Heart right ventricle (tissue), 16 donors: ENCODE data around the gene AGBL2. TPM values are rescaled to one million over a fixed set of nuclear protein-coding genes. Genes with fewer than 3 reads are reported as not detected.

Experiments used
- ATAC-seq, 8 donors: fragments of 200-7000 bp; cut with Tn5 transposase; one replicate each; pipeline ENCODE4 v1.9.1; 2020; ENCODE audit warnings: mild to moderate bottlenecking in 8 of 8, moderate library complexity in 8 of 8, moderate number of reproducible peaks in 1 of 8
- DNase-seq, 2 donors: peaks; one replicate each; pipeline ENCODE4 v3.0.0-alpha.2; 2020
- H3K27ac ChIP-seq, 10 donors: fragments of 200-600 bp; sonication (generic) in 2 of 10; one replicate each; pipeline versions ENCODE4 v1.5.0 to v1.8.0; 2020 to 2022; ENCODE audit warnings: mild to moderate bottlenecking in 3 of 10
- H3K27me3 ChIP-seq, 7 donors: fragments of 200-600 bp; one replicate each; pipeline ENCODE4 v1.8.0; 2021 to 2022; ENCODE audit warnings: mild to moderate bottlenecking in 2 of 7
- H3K36me3 ChIP-seq, 9 donors: fragments of 200-600 bp; sonication (generic) in 1 of 9; one replicate each; pipeline versions ENCODE4 v1.5.0 to v1.8.0; 2020 to 2022; ENCODE audit warnings: mild to moderate bottlenecking in 2 of 9
- H3K4me1 ChIP-seq, 9 donors: fragments of 200-600 bp; sonication (generic) in 1 of 9; one replicate each; pipeline versions ENCODE4 v1.5.0 to v1.8.0; 2020 to 2022; ENCODE audit warnings: mild to moderate bottlenecking in 4 of 9
- H3K4me3 ChIP-seq, 10 donors: fragments of 200-600 bp; sonication (generic) in 2 of 10; one replicate each; pipeline versions ENCODE4 v1.5.0 to v1.8.0; 2020 to 2022; ENCODE audit warnings: mild to moderate bottlenecking in 7 of 10, moderate library complexity in 2 of 10
- H3K9me3 ChIP-seq, 11 donors: fragments of 200-600 bp in 10 of 11; sonication (generic) in 2 of 11; one replicate each; pipeline versions ENCODE4 v1.5.0 to v1.8.0; 2013 to 2022; ENCODE audit warnings: mild to moderate bottlenecking in 2 of 11, control low read depth in 1 of 11, moderate library complexity in 1 of 11
- CTCF ChIP-seq, 9 donors: fragments of 200-600 bp; sonication (generic) in 2 of 9; IDR thresholded peaks; one replicate each; pipeline versions ENCODE4 v1.5.0 to v1.8.0; 2021 to 2022; ENCODE audit warnings: antibody characterized with exemption in 9 of 9, mild to moderate bottlenecking in 5 of 9, moderate library complexity in 1 of 9
- WGBS, 2 donors: extraction: QIAGEN DNeasy Blood & Tissue Kit; methylation state at CpG; one replicate each; pipeline ENCODE4 v1.1.7; 2013; ENCODE audit warnings: inconsistent platforms in 1 of 2; 5-methylcytosine and 5-hydroxymethylcytosine counted together
- intact Hi-C, 10 donors: fragments of 100-400 bp; cut with DNase I; formaldehyde crosslinking; loops; one replicate each; pipeline versions ENCODE4 v1.11.1 to v1.14.2; 2022
- polyA plus RNA-seq, 2 donors: library from polyadenylated mRNA; stranded (reverse); fragments of 200-250 nt; gene quantifications; one replicate each; pipeline ENCODE4 v1.2.3, GENCODE V29; 2013
- total RNA-seq, 10 donors: library from RNA; stranded (reverse); fragmentation: NEBNext Ultra II Directional in 3 of 10; extraction: Animal tissue kit (Norgen Biotek cat#: 25700) in 3 of 10; gene quantifications; one replicate each; pipeline versions ENCODE4 v1.2.1 to v1.2.4, GENCODE V29; 2021 to 2023
- donor health status: Arrhythmogenic right ventricular cardiomyopathy.
- donor health status: ischemic (EF 13 %, LVEDD 7.1; RV severe dilation, severe dysfunction).
- donor health status: healthy with polysubstance abuse.
- donor health status: DM: no; HTN: yes; CAD: no.
- donor health status: DM: no; HTN: no; CAD: no.
- donor health status: ischemic (EF 25% LVEDD 6.9; RV normal size, moderate dysfunction).
- donor health status: ischemic (EF 25% LVEDD 5.7; RV mildly dilated, moderate dysfunction).
- donor health status: healthy.
- donor health status: DM: yes; HTN: yes; CAD: no.
- donor health status: Ischemic cardiomyopathy.
- donor health status: ischemic (EF 35%, LVEDD 5.7; RV mildly dilated, moderate dysfunction).
- donor health status: nonischemic (EF 11% LVEDD 7.7; RV severe dilation, severe dysfunction).
- donor health status: DM: yes; HTN: yes; CAD: no.
- donor health status: PGD.
- donor health status: ischemic (EF 29% LVEDD 5.4; RV normal size, mild dysfunction).
- donor health status: nonischemic (EF 23%, LVEDD 6.1; RV moderate dilation, normal function).

AGBL2 gene
- total and polyA plus RNA-seq, 12 donors: 0.04 to 1.5 (median 0.44) TPM; not detected in 5

- Histone ChIP-seq H3K27me3 (no peaks in the 10 kb centered on the region), H3K4me3 (no peak overlapping the region), H3K9me3 (no peaks in the 10 kb centered on the region), H3K36me3 (peaks cover 3 to 100% (median 70%) of the 10 kb centered on the region in 9 donors), H3K4me1 (no peaks in the 10 kb centered on the region), H3K27ac (no peak overlapping the region)
- no peak for ATAC-seq
- DNase-seq: no peak
- intact Hi-C loops: no loop called here
- WGBS, 2 donors: 33 to 48% methylated on average over 5 of the region's 5 CpGs
- no peak for TF ChIP-seq CTCF (IDR thresholded peaks at IDR 0.05)
Measured at GRCh38 chr11:47631473-47631872, 83.7 kb downstream of the AGBL2 start.

- ATAC-seq (no peak), DNase-seq (no peak)
- intact Hi-C loops: loop anchor here in 2 of 10 donors (10.0 kb wide), 2 partner anchors 153 to 743 kb away; no protein-coding TSS in a partner anchor
- Histone ChIP-seq H3K27me3 (no peaks in the 10 kb centered on the region), H3K4me1 (no peaks in the 10 kb centered on the region), H3K27ac (no peak overlapping the region), H3K4me3 (no peak overlapping the region), H3K9me3 (no peaks in the 10 kb centered on the region), H3K36me3 (peaks cover 0 to 100% (median 69%) of the 10 kb centered on the region in 9 donors)
- no peak for TF ChIP-seq CTCF (IDR thresholded peaks at IDR 0.05)
- WGBS, 2 donors: 79% methylated on average over 4 of the region's 4 CpGs
Measured at GRCh38 chr11:47628026-47628425, 87.1 kb downstream of the AGBL2 start.

- TF ChIP-seq CTCF (IDR thresholded peaks at IDR 0.05): no peak
- peaks cover 0 to 100% (median 75%) of the 10 kb centered on the region in 9 donors for H3K36me3 ChIP-seq
- H3K4me1 ChIP-seq: no peaks in the 10 kb centered on the region
- H3K27me3 ChIP-seq: no peaks in the 10 kb centered on the region
- intact Hi-C loops: loop anchor here in 2 of 10 donors (10.0 kb wide), 2 partner anchors 151 to 741 kb away; no protein-coding TSS in a partner anchor
- WGBS, 2 donors: 97 to 99% methylated on average over 8 of the region's 8 CpGs
- DNase-seq (no peak), ATAC-seq (no peak)
- no peak overlapping the region for H3K27ac ChIP-seq
- H3K4me3 ChIP-seq: no peak overlapping the region
- H3K9me3 ChIP-seq: no peaks in the 10 kb centered on the region
Measured at GRCh38 chr11:47626234-47626633, 88.9 kb downstream of the AGBL2 start.

GRCh38 chr11:47620836-47621378 is 94.3 kb downstream of the AGBL2 start:
- H3K4me1 ChIP-seq: peaks cover 0 to 11% (median 0%) of the 10 kb centered on the region in 9 donors
- no peak for TF ChIP-seq CTCF (IDR thresholded peaks at IDR 0.05)
- H3K27me3 ChIP-seq: no peaks in the 10 kb centered on the region
- intact Hi-C loops: loop anchor here in 2 of 10 donors (10.0 kb wide), 2 partner anchors 146 to 736 kb away; no protein-coding TSS in a partner anchor
- H3K9me3 ChIP-seq: no peaks in the 10 kb centered on the region
- H3K27ac ChIP-seq: no peak overlapping the region
- 81 to 86% methylated on average over 2 of the region's 2 CpGs for WGBS, 2 donors
- DNase-seq: no peak
- no peak overlapping the region for H3K4me3 ChIP-seq
- peaks cover 0 to 100% (median 27%) of the 10 kb centered on the region in 9 donors for H3K36me3 ChIP-seq
- no peak for ATAC-seq
